HepG2 (cell line): ENCODE results near the gene FSCN2. TPM values are rescaled to one million over a fixed set of nuclear protein-coding genes. Genes with fewer than 3 reads are reported as not detected.

ENCODE experiments used
- AGO1 ChIP-seq: fragments of 200-400 bp; formaldehyde crosslinking; IDR thresholded peaks from 2 replicates; pipeline ENCODE4 v1.6.1; 2017; ENCODE audit warnings: mild to moderate bottlenecking, low read depth, low read length, moderate library complexity; ENCODE audit not compliant: poor library complexity, severe bottlenecking
- AGO2 ChIP-seq: fragments of 200-400 bp; formaldehyde crosslinking; optimal IDR thresholded peaks from 2 replicates; pipeline ENCODE3; 2017; ENCODE audit warnings: mild to moderate bottlenecking, low read depth, low read length, moderate library complexity
- CBFB ChIP-seq: sonication (generic); formaldehyde crosslinking; IDR thresholded peaks from 2 replicates; pipeline ENCODE4 v1.4.0; 2020; ENCODE audit warnings: missing genetic modification reagents
- DR1 ChIP-seq: sonication (generic); formaldehyde crosslinking; IDR thresholded peaks from 2 replicates; pipeline ENCODE4 v1.8.0; 2021; ENCODE audit warnings: mild to moderate bottlenecking, missing genetic modification reagents, inconsistent platforms
- EZH2 ChIP-seq: conservative IDR thresholded peaks from 2 replicates; pipeline ENCODE4 v1.6.1; 2012; ENCODE audit warnings: mild to moderate bottlenecking, low read depth, low read length, moderate library complexity
- MATR3 ChIP-seq: sonication (generic); formaldehyde crosslinking; IDR thresholded peaks from 2 replicates; pipeline ENCODE4 v1.4.0; 2020; ENCODE audit warnings: missing genetic modification reagents
- MEIS1 ChIP-seq: sonication (generic); formaldehyde crosslinking; IDR thresholded peaks from 2 replicates; pipeline ENCODE4 v1.9.0; 2021; ENCODE audit warnings: mild to moderate bottlenecking, missing genetic modification reagents, moderate library complexity, borderline replicate concordance
- MIER3 ChIP-seq: IDR thresholded peaks from 2 replicates; pipeline ENCODE4 v1.6.1; 2016; ENCODE audit warnings: missing compliant biosample characterization, borderline replicate concordance
- PHF8 ChIP-seq: sonication (generic); formaldehyde crosslinking; IDR thresholded peaks from 2 replicates; pipeline ENCODE4 v1.5.0; 2020; ENCODE audit warnings: missing genetic modification reagents
- RNF2 ChIP-seq: fragments of 450-650 bp; conservative IDR thresholded peaks from 2 replicates; pipeline ENCODE4 v1.6.1; 2016; ENCODE audit warnings: low read depth
- ZNF563 ChIP-seq: sonication (generic); formaldehyde crosslinking; IDR thresholded peaks from 2 replicates; pipeline ENCODE4 v1.8.0; 2022; ENCODE audit warnings: mild to moderate bottlenecking, moderate library complexity, missing genetic modification reagents
- ZNF660 ChIP-seq: sonication (generic); formaldehyde crosslinking; IDR thresholded peaks from 2 replicates; pipeline ENCODE4 v1.5.1; 2020; ENCODE audit warnings: mild to moderate bottlenecking, low read depth, missing genetic modification reagents, borderline replicate concordance
- ZNF788 ChIP-seq: sonication (generic); formaldehyde crosslinking; IDR thresholded peaks from 2 replicates; pipeline ENCODE4 v1.5.0; 2020; ENCODE audit warnings: mild to moderate bottlenecking, missing genetic modification reagents, borderline replicate concordance
- ZNF839 ChIP-seq: sonication (generic); formaldehyde crosslinking; IDR thresholded peaks from 2 replicates; pipeline ENCODE4 v1.4.0; 2020; ENCODE audit warnings: missing genetic modification reagents, mild to moderate bottlenecking, borderline replicate concordance
- ZNF878 ChIP-seq: sonication (generic); formaldehyde crosslinking; IDR thresholded peaks from 2 replicates; pipeline ENCODE4 v1.8.1; 2023; ENCODE audit warnings: mild to moderate bottlenecking, missing genetic modification reagents, moderate library complexity
- polyA plus RNA-seq, 8 experiments: library from polyadenylated mRNA; depleted of rRNA in 3 of 8; stranded (reverse) in 7 of 8; unstranded in 1 of 8; fragments of >200 nt; fragmentation: Illumina TruSeq in 4 of 8; extraction: Trizol in 4 of 8; gene quantifications; 2 replicates each; pipeline versions ENCODE4 v1.2.1 to v1.2.3, GENCODE V29; 2011 to 2016; ENCODE audit warnings: low read depth in 4 of 8, missing spikeins in 1 of 8, mixed read lengths in 1 of 8; ENCODE audit not compliant: insufficient read depth in 1 of 8
- total RNA-seq, 5 experiments: library from RNA; depleted of rRNA; stranded (reverse); fragments of >200 nt; fragmentation: Illumina TruSeq; extraction: Trizol; gene quantifications; 2 replicates each; pipeline ENCODE4 v1.2.3, GENCODE V29; 2016; ENCODE audit warnings: low read depth in 1 of 5
- TF ChIP-seq, protein P1 (sequence below): sonication (generic); formaldehyde crosslinking; IDR thresholded peaks from 2 replicates; pipeline ENCODE4 v1.9.0; 2022; ENCODE audit warnings: missing genetic modification reagents, mild to moderate bottlenecking, borderline replicate concordance
- TF ChIP-seq, protein P2 (sequence below): sonication (generic); formaldehyde crosslinking; IDR thresholded peaks from 2 replicates; pipeline ENCODE4 v1.4.0; 2020; ENCODE audit warnings: missing genetic modification reagents, mild to moderate bottlenecking, borderline replicate concordance
- TF ChIP-seq, protein P3 (sequence below): sonication (generic); formaldehyde crosslinking; IDR thresholded peaks from 2 replicates; pipeline ENCODE4 v1.4.0; 2020; ENCODE audit warnings: missing genetic modification reagents, borderline replicate concordance
- TF ChIP-seq, protein P4 (sequence below): sonication (generic); formaldehyde crosslinking; IDR thresholded peaks from 2 replicates; pipeline ENCODE4 v1.4.0; 2020; ENCODE audit warnings: missing genetic modification reagents

The FSCN2 gene
- total and polyA plus RNA-seq, 2 of the 13 experiments (the other 11 are each of a cell fraction or from before 2014, with no cell fraction given) = 0.09 TPM; not detected in 1

DNA sequence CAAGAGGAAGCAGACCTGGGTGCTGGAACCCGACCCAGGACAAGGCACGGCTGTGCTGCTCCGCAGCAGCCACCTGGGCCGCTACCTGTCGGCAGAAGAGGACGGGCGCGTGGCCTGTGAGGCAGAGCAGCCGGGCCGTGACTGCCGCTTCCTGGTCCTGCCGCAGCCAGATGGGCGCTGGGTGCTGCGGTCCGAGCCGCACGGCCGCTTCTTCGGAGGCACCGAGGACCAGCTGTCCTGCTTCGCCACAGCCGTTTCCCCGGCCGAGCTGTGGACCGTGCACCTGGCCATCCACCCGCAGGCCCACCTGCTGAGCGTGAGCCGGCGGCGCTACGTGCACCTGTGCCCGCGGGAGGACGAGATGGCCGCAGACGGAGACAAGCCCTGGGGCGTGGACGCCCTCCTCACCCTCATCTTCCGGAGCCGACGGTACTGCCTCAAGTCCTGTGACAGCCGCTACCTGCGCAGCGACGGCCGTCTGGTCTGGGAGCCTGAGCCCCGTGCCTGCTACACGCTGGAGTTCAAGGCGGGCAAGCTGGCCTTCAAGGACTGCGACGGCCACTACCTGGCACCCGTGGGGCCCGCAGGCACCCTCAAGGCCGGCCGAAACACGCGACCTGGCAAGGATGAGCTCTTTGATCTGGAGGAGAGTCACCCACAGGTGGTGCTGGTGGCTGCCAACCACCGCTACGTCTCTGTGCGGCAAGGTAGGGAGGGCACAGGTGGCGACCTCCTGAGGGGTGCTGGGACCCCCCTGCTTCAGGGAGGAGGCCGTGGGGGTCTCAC, 667 bp downstream of the FSCN2 start (continued):
- peak; percentile 71 for TF ChIP-seq AGO1
- no peak for TF ChIP-seq ZNF660 (CRISPR knock-in tag)
- 0 out of 2 replicates have a peak, but pooled peaks have one; percentile 16 for TF ChIP-seq ZNF563 (CRISPR knock-in tag)
- 0 out of 2 replicates have a peak, but pooled peaks have one; percentile 25 for TF ChIP-seq RNF2
- TF ChIP-seq DR1 (CRISPR knock-in tag) = 0 out of 2 replicates have a peak, but pooled peaks have one; percentile 28
- TF ChIP-seq MIER3 (CRISPR knock-in tag) = no peak
- TF ChIP-seq PHF8 (CRISPR knock-in tag) = peak; percentile 32; the same call in 1 of the 2 replicates
- peak; percentile 41 for TF ChIP-seq AGO2
- TF ChIP-seq ZNF788 = 0 out of 2 replicates have a peak, but pooled peaks have one; percentile 17
- TF ChIP-seq, protein P1, sequence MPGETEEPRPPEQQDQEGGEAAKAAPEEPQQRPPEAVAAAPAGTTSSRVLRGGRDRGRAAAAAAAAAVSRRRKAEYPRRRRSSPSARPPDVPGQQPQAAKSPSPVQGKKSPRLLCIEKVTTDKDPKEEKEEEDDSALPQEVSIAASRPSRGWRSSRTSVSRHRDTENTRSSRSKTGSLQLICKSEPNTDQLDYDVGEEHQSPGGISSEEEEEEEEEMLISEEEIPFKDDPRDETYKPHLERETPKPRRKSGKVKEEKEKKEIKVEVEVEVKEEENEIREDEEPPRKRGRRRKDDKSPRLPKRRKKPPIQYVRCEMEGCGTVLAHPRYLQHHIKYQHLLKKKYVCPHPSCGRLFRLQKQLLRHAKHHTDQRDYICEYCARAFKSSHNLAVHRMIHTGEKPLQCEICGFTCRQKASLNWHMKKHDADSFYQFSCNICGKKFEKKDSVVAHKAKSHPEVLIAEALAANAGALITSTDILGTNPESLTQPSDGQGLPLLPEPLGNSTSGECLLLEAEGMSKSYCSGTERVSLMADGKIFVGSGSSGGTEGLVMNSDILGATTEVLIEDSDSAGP = peak; percentile 52; the same call in 1 of the 2 replicates
- TF ChIP-seq EZH2 = peak; percentile 98
- TF ChIP-seq, protein P2, sequence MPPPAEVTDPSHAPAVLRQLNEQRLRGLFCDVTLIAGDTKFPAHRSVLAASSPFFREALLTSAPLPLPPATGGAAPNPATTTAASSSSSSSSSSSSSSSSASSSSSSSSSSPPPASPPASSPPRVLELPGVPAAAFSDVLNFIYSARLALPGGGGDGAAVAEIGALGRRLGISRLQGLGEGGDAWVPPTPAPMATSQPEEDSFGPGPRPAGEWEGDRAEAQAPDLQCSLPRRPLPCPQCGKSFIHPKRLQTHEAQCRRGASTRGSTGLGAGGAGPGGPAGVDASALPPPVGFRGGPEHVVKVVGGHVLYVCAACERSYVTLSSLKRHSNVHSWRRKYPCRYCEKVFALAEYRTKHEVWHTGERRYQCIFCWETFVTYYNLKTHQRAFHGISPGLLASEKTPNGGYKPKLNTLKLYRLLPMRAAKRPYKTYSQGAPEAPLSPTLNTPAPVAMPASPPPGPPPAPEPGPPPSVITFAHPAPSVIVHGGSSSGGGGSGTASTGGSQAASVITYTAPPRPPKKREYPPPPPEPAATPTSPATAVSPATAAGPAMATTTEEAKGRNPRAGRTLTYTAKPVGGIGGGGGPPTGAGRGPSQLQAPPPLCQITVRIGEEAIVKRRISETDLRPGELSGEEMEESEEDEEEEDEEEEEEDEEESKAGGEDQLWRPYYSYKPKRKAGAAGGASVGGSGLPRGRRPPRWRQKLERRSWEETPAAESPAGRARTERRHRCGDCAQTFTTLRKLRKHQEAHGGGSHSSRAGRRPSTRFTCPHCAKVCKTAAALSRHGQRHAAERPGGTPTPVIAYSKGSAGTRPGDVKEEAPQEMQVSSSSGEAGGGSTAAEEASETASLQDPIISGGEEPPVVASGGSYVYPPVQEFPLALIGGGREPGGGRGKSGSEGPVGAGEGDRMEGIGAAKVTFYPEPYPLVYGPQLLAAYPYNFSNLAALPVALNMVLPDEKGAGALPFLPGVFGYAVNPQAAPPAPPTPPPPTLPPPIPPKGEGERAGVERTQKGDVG (CRISPR knock-in tag) = 0 out of 2 replicates have a peak, but pooled peaks have one; percentile 28
- peak; percentile 9; the same call in 1 of the 2 replicates for TF ChIP-seq CBFB (CRISPR knock-in tag)
- TF ChIP-seq, protein P3, sequence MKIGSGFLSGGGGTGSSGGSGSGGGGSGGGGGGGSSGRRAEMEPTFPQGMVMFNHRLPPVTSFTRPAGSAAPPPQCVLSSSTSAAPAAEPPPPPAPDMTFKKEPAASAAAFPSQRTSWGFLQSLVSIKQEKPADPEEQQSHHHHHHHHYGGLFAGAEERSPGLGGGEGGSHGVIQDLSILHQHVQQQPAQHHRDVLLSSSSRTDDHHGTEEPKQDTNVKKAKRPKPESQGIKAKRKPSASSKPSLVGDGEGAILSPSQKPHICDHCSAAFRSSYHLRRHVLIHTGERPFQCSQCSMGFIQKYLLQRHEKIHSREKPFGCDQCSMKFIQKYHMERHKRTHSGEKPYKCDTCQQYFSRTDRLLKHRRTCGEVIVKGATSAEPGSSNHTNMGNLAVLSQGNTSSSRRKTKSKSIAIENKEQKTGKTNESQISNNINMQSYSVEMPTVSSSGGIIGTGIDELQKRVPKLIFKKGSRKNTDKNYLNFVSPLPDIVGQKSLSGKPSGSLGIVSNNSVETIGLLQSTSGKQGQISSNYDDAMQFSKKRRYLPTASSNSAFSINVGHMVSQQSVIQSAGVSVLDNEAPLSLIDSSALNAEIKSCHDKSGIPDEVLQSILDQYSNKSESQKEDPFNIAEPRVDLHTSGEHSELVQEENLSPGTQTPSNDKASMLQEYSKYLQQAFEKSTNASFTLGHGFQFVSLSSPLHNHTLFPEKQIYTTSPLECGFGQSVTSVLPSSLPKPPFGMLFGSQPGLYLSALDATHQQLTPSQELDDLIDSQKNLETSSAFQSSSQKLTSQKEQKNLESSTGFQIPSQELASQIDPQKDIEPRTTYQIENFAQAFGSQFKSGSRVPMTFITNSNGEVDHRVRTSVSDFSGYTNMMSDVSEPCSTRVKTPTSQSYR (CRISPR knock-in tag) = no peak
- TF ChIP-seq MEIS1 = no peak
- TF ChIP-seq ZNF878 (CRISPR knock-in tag) = no peak
- TF ChIP-seq ZNF839 (CRISPR knock-in tag) = peak; percentile 56; the same call in 1 of the 2 replicates
- TF ChIP-seq, protein P4, sequence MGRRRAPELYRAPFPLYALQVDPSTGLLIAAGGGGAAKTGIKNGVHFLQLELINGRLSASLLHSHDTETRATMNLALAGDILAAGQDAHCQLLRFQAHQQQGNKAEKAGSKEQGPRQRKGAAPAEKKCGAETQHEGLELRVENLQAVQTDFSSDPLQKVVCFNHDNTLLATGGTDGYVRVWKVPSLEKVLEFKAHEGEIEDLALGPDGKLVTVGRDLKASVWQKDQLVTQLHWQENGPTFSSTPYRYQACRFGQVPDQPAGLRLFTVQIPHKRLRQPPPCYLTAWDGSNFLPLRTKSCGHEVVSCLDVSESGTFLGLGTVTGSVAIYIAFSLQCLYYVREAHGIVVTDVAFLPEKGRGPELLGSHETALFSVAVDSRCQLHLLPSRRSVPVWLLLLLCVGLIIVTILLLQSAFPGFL (CRISPR knock-in tag) = 0 out of 2 replicates have a peak, but pooled peaks have one; percentile 13
- no peak for TF ChIP-seq MATR3 (CRISPR knock-in tag)
